COLO668 (cell line): ENCODE data around the gene CLDN2.
"Not testable (repeated sequence)": the region's sequence is repeated elsewhere in the genome, so short reads cannot be mapped to it uniquely, and the experiment has no call there.

Source experiments
- DNase-seq: peaks from one replicate; lab custom pipeline; 2025; ENCODE audit not compliant: unreplicated experiment; lab: John Stamatoyannopoulos, UW

Gene CLDN2, protein sequence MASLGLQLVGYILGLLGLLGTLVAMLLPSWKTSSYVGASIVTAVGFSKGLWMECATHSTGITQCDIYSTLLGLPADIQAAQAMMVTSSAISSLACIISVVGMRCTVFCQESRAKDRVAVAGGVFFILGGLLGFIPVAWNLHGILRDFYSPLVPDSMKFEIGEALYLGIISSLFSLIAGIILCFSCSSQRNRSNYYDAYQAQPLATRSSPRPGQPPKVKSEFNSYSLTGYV

DNA sequence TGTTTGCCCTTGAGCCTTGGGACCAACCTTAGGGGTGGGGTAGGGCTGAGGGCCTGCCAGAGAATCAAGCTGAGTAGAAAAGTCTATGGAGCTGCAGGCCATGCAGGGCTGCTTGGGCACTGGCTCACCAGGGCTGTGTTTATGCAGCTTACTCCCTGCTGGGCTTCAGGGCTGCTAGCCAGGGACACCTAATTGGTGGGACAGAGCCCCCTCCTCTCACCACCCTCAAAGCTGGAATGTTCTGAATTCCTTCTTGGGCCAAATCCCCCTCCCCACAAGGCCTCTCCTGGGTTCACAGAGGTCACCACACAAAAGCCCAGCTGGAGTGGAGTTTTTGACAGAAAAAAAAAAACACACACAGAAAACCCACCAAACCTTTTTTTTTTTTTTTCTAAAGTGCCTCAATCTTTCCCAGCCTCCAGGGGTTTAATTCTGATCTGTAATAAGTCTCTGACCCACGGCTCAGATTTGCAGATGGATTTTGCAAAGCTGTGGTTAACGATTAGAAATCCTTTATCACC, at the start of gene CLDN2:
Gene CLDN2 (plus strand): TSS at position 471 of the 521 bp plus-strand sequence. CDS start 7,827 bp downstream, outside the sequence.
- no peak for DNase-seq

GRCh38 chrX:106872796-106873195, 47.4 kb upstream of the CLDN2 start:
- DNase-seq = not testable (repeated sequence)

- no peak for DNase-seq
Observed at GRCh38 chrX:106874075-106874474, 46.1 kb upstream of the CLDN2 start.

GRCh38 chrX:106875151-106875550, 45.1 kb upstream of the CLDN2 start:
- DNase-seq = no peak

- DNase-seq = no peak
Observed at GRCh38 chrX:106889468-106889867, 30.7 kb upstream of the CLDN2 start.

DNA sequence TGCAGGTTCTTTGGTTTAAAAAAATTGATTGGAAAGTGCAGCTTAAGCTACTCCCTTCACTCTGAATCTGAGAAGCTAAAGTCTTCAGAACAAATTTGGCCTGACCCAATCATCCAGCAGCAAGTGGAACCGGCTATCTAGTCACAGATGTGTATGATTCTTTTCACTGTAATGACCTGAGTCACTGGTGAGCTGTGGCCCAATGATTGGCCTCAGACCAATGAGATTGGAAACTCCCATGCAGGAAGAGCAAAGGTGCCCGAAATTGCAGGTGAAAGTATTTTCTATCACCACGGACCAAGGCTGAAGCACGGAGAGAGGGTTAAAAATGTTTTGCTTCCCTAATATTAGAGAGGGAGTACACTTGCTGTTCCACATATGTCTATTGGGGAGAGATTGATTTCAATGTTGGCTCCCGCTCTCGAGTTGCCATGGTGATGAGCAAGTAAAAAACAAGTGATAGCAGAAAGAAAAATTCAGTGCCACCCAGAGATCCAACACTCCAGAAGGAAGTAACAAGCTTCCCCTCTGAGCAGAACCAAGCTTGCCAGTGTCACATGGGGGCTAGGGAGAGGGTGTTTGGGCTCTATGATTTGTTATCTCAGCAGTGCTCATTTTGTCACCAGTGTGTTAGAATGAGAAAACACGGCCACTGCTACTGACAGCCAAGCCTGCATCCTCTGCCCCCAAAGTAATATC, 28.3 kb upstream of the CLDN2 start:
- no peak for DNase-seq

- peak; percentile 41 for DNase-seq
Observed at GRCh38 chrX:106894392-106894909, 25.8 kb upstream of the CLDN2 start.

- no peak for DNase-seq
Observed at GRCh38 chrX:106894978-106895452, 25.2 kb upstream of the CLDN2 start.

DNA sequence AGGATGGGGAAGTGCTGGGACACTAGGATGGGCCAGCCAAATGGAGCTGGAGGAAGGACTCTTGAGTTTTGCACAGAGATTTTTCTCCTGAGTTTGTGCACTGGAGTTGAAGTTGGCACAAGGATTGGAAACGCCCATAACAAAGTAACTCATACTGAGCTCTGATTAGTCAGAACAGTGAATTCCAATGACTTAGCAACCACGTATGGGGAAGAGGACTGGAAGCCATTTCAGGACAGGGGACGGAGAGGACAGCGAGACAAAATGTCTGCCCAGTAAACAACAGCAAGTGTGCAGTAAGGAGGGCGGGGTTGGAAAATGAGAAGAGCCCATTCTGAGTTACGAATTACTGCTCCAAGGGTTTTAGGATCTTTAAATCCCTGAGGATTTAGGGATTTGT, 22.9 kb upstream of the CLDN2 start:
- DNase-seq = no peak

- DNase-seq = no peak
Observed at GRCh38 chrX:106898462-106898861, 21.7 kb upstream of the CLDN2 start.

DNA sequence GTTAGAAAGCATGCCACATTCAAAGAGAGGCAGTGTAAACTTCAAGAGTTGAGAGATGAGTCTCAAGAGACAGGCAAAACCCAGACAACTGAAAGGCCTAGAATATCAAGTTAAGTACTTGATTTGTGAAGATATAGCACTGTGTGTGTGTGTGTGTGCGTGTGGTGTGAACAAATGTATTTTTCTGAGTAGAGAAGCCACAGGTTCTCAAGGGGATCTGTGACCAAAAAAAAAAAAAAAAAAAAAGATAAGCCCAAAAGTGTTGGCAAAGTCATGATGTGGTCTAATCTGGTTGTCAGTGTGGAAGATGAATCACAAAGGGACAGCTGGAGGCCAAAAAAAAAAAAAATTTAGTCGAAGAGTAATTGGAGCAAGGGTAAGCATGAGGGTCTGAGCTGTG, 20.9 kb upstream of the CLDN2 start:
- no peak for DNase-seq

- no peak for DNase-seq
Observed at GRCh38 chrX:106899841-106900240, 20.4 kb upstream of the CLDN2 start.

GRCh38 chrX:106901341-106901740, 18.9 kb upstream of the CLDN2 start:
- no peak for DNase-seq

DNA sequence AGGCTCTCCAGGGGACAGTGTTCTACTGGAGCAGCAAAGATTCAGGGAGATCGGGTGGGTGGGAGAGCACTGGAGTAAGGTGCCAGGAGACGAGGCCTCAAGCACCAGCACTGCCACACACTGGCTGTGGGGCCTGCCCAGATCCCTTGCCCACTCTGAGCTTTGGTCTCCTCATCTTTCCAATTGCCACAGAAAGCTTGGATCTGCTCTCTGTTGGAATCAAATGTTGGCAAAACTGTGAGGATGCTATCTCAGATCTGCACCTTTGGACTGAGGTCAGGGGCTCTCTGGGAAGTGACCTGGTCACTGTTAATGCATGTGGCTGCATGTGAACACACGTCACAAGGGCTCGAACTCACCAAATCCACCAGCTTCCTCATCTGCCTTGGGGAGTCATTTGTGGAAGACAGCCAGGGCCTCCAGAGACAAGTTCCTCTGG, 18.4 kb upstream of the CLDN2 start:
- DNase-seq = no peak

GRCh38 chrX:106902684-106903083, 17.5 kb upstream of the CLDN2 start:
- no peak for DNase-seq

GRCh38 chrX:106903291-106903824, 16.8 kb upstream of the CLDN2 start, which contains the start of gene RIPPLY1:
RIPPLY1 (minus strand) TSS chrX:106903341; CDS start chrX:106903287, 54 bp downstream.
- no peak for DNase-seq

GRCh38 chrX:106903856-106904528, 16.2 kb upstream of the CLDN2 start:
- no peak for DNase-seq

DNA sequence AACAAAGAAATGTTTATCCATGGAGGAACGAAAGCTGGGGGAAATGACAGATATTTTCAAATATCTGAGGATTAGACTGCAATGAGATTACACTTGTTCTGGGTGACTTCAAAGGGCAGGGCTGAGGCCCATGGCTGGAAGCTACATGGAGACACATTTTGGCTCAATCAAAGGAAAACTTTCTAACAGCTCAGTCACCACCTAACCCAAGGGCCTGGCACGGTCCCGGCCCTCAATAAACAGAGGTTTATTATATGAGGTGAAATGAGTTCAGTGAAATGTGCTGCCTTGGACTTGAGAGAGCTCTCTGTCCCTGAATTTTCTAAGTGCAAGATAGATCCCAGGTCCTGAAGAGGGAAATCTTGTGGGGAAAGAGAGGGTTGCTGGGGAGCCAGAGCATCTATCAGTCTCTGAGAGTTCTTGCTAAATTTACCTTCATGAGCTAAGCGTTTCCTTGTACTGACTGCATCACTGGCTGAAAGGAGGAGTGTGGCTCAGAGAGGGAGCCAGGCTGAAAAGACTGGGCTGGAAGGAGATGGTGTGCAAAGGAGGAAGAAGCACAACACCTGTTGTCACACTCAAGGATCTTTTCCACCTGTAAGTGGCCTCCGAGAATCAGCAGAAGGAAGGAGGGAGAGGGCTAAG, 15.0 kb upstream of the CLDN2 start:
- no peak for DNase-seq

DNA sequence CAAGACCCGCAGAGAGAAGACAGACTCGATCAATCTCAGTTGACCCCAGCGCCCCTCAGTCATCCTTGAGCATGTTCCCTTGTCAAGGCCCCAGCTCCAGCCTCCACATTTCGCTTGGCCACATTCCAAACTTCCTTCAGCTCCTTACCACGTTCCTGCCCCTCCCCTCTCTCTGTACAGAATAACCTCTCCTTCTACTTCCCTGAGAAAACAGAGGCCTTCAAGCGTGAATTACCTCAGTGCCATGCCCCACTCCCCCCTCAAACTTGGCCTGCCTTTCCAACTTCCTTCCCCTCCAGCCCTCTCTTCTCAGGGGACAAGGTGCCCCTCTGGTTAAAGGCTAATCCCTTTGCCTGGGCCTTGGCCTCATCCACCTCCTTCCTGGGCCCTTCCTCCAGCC, 13.8 kb upstream of the CLDN2 start:
- no peak for DNase-seq

GRCh38 chrX:106912864-106913263, 7.3 kb upstream of the CLDN2 start:
- DNase-seq = no peak
